ENCODE measurements around the gene OR4D1.

GRCh38 chr17:58193641-58194255 is 45.6 kb downstream of the OR4D1 start:
- no peak for TF ChIP-seq CTCF (IDR thresholded peaks at IDR 0.05)
- no peak for TF ChIP-seq POLR2A (IDR thresholded peaks at IDR 0.05)
- no peak for TF ChIP-seq POLR2AphosphoS5 (IDR thresholded peaks at IDR 0.05)
